Measurements from ENCODE around the gene BEND5.

Gene BEND5

DNA sequence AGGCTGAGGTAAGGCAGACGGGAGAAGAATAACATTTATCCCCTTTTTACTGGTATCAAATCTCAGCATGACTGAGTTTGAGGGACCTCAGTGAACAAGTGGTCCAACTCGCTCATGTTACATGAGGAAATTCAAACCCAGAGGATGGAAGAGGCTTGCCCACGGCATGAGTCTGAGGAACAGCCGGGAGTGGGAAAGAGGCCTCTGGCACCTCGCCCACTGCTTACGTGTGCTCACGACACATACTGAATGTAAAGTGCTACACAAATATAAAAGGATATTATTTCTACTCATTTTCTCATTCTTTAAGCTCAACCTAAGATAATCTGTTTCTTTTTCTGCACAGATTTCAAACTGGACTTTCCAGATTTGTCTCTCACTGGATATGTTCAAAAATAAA, 14.7 kb downstream of the BEND5 start:
- DNase-seq = no peak

DNA sequence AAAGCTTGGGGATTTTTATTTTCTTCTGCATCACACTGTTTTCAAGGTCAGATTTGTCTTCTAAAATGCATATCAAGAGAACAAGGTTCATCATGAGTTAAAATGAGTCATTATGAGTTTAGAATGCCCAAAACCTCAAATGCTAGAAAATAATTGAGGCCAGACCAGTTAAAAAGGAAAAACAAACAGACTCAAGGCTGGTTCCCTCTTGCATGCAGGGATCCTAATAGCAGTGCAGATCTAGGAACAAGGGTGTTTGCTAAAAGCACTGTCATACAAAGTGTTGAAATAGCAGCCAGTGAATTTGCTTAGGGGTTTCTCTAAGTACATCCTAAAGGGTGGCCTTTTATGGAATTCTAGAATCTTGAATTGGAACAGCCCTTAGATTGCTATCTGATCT, 15.3 kb downstream of the BEND5 start:
- DNase-seq = no peak

DNA sequence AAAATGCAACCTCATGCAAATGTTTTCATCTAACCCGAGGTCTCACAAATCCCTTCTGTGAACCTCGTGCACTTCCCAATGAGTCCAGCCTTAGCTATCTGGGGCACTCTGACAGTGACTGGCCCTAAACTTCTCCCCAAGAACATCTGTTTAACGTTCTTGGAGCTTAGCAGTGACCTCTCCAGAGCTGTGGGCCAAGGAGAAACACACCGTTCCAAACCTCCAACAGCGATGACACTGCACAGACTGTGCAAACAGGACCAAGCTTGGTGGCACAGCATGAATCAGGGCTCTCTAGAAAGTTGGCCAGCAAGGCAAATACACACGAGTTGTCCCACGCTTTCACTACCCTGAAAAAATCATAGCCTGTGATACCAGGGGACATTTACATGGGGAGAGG, 15.8 kb downstream of the BEND5 start:
- no peak for DNase-seq

DNA sequence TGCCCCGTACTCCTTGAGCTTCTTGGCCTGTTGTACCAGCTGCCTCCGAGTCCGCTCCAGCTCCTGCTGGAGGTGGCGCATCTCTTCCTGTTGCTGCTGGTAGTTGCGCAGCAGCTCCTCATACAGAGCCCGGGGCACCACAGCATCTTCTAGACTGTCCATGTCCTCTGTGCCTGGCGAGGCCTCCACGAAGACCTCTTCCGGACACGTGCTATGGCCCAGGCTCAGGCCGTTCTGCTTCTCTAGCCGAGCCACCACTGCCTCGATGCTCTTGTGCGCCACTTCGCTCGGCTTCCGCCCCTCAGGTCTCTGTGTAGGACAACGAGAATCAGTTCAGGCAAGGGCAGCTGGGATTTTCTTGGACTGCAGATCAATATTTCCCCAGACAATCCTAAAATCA, 17.7 kb downstream of the BEND5 start:
- DNase-seq = no peak

DNA sequence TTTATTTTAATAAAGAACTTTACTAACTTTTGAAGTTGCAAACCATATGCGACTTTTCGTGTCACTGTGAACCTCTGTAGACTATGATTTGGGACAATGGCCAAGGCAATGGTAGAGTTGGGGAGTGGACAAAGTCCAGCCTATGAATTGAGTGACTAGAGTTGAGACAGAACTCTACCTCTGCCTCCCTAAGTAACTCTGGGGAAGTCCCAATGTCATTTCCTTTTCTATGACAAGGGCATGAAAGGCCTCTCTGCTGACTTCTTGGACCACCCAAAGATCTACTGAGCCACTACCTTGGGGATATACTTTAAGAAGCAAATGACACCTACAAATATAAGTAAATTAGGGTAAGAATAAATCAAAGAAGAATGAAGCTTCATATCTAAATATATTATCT, 19.3 kb downstream of the BEND5 start:
- DNase-seq = no peak

DNA sequence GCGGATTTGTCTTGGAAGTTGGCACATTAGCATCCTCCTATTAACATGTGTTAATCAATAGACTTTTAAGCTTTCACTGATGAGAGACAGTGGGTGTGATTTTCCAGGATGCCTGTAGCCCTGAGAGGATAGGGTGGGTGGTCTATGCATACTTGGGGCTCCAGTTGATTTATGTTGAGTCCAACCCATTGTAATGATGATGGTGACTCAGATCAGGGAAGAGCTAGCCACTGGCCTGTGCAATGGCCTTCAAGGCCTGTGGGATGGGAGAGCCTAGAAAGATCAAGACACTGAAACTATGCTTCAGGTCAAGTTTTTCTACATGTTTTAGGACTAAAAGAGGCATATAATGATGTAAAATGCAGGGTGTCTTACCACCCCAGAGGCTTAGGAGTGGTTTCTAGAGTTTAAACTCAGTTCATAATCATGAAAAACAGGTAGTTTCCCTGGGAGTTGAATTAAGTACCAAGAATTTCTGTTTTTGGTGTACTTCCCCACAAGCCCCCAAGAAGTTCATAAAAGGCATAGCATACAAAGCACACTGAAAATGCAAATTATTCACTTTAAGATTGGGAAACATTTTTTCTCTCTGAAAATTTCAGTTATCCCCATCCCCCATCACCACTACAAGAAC, 19.9 kb downstream of the BEND5 start:
- no peak for DNase-seq

DNA sequence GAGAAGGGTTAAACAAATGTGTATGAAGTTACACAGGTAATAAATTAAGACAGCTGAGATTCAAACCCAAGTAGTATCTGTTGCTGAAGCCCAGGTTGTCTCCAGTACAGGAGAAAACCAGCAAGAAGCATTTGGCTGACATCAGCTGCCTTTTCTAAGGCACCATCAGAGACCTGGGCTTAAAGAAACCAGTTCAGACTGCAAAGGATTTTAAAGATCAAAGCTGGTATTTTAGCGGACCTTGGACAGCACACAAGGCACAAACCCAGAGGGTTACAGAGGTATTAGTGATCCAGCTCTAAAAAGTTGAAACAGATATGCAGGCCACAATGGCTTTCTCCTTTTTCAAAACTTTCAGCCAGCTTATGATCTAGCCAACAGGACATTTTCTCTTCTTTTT, 23.4 kb downstream of the BEND5 start:
- DNase-seq = no peak

DNA sequence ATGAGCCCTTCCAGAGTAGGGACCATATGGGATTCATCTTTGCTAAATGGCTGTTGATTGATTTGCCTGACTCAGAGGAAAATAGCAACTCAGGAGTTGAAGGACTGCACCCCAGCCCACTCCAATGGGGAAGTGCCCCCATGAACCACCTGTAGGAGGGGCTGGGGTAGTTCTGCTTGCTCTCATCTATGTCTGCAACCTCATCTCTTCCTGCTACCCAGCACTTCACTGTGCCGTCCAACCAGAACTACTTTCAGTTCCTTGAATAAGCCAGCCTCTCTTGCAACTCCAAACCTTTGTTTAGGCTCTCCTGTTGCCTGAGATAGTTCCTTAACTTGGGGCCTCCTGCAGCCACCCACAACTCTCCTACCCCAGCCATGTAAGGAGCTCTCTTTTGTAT, 26.6 kb downstream of the BEND5 start:
- no peak for DNase-seq

DNA sequence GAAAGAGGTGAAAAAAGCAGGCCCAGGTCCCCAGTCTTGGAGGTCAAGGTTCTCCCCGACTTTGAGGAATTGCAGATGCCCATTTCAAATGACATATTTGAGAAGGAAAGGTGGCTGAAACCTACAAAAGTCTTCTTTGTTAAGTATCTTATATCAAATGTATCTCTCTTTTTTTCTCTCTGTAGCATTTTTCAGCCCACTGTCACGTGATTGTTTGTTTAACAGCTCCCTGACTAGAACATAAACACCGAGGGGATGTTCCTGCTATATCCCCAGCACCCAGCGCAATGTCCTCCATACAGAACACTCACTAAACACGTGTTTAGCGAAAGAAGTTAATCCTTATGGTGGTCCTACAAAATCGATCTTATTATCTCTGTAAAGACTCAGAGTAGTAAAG, 27.6 kb downstream of the BEND5 start:
- no peak for DNase-seq

DNA sequence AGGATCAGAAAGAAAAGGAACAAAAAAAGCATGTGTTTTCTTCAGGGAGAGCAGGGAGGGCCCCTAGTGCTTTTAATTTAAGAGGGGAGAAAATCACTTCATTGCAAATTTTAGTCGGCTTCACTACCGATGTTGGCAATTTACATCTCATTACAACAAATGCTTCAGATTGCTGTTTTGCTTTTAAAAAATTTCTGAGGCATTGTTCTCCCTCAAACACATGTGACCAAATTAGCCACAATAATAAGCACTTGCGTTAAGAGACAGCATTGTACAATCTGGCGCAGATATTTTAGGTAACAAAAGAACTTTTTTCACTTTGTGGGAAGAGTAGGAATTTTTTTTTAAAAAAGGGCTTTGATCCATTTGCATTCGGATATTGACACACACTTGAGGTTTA, 29.8 kb downstream of the BEND5 start:
- no peak for DNase-seq

DNA sequence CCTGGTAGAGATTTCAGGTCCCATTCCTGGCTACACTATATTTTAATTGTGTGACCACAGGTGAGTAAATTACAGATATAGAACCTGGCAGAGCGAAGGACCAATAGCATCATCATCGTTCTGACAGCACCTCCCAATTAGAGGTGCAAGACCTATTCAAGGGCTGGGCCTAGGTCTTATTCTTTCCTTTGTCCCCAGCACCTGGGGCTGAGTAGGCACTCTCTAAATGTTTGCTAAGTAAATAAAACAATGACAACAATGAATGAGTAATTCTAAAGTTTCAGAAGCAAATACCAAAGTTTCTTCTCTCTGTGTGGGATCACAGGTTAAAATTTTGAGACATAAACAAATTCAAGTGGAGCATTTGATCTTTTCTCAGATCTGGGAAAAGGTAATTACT, 32.7 kb downstream of the BEND5 start:
- DNase-seq = no peak

DNA sequence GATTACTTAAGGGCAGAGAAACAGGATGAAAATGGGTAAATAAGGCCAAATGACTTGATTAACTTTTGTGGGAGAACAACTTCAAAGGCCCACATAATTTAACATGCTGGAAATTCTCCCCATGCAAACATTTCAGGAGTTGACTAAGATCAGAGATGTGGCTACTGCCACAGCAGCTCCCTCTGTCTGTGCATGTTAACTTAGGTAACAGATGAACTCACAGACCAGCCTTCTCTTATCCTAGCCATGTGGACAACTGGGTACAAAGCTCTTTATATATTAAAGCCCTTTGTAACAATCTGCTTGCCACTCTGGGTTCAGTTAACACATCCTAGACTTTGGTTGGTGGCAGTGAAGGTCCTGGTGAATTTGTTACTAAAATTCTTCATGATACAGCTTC, 33.2 kb downstream of the BEND5 start:
- DNase-seq = no peak

DNA sequence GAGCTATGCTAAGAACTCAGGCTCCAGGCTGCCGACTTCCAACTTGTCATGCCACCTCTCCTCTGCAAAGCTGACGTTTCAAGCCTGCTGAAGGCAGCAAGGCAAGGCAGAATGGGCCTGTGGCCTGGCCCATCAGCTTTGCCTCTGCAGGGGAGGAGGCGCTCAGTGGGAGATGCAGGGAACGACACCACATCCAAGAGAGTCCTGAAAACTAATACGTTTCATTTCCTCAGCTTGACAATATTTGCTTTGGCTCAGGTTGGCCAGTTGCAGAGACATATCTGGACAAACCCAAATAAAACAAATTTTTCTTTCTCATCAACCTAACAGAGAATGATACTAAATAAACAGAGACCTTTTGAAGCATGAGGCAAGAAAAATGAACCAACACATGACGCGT, 35.3 kb downstream of the BEND5 start:
- DNase-seq = no peak

DNA sequence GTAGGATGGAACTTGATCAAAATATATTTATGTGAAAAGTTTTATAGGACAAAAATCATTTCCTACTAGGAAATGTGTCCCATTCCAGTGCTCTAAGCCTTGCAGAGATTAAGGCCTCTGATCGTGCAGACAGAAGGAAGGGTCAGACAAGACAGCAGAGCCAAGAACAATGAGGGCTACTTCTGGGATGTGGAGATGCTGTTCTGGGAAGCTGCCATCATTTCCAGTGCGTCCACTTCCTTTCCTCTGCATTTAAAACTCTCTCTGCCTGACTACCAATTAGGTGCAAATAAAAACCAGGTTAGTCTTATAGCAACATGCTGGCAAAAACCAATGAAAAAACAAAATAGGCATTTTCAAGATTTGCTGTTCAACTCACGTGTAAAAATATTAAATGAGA, 36.1 kb downstream of the BEND5 start:
- no peak for DNase-seq

DNA sequence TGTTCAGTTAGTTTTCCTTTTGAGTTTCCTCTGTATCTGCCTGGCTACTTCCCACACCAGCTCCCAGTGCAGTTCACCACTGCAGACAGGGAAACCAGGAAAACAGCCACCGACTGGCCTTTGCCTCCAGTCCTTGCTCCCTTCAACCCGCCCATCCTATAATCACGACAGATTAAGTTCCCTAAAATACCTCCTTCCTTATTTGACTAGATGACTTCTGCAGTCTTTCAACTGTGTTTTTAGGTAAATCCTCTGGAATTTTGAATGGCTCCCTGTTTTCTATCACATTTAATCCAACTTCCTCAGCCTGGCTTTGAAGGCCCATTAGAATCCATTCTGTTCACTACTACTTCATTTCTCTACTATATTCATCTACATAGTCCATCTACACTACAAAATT, 37.6 kb downstream of the BEND5 start:
- DNase-seq = no peak

DNA sequence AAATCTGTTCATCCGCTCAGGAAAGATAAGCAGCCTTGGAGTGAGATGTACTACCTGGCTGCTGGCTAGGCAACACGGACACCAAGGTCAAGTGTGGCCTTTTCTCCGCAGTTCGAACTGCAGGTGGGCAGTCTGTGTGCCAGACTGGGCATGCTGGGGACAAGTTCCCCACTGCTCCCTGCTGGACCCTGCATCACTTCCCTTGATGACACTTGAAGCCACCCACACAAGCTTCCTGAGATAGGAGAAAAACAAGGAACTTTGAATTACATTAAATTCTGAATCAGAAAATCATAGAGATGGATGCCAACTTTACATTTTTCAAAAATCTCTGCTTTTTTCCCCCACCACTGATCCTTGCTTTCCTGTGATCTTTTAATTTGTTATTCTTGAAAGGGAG, 38.3 kb downstream of the BEND5 start:
- no peak for DNase-seq

DNA sequence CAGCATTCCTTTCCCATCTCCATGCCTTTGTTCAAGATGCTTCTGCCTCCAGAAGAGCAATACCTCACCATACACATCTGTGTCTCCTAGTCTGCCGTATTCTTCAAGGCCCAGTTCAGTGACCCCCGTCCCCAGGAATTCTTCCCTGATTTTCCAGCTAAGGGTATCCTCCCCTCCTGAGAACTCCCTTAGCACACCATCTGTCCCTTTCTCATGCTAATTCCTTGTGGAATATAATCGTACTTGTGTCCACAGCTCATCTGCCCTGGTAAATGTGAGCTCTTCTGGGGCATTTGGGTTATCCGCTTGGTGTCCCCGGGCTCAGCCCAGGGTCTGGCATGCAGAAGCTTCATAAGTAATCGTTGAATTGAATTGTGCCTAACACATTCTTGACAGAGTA, 40.9 kb downstream of the BEND5 start:
- DNase-seq = no peak

DNA sequence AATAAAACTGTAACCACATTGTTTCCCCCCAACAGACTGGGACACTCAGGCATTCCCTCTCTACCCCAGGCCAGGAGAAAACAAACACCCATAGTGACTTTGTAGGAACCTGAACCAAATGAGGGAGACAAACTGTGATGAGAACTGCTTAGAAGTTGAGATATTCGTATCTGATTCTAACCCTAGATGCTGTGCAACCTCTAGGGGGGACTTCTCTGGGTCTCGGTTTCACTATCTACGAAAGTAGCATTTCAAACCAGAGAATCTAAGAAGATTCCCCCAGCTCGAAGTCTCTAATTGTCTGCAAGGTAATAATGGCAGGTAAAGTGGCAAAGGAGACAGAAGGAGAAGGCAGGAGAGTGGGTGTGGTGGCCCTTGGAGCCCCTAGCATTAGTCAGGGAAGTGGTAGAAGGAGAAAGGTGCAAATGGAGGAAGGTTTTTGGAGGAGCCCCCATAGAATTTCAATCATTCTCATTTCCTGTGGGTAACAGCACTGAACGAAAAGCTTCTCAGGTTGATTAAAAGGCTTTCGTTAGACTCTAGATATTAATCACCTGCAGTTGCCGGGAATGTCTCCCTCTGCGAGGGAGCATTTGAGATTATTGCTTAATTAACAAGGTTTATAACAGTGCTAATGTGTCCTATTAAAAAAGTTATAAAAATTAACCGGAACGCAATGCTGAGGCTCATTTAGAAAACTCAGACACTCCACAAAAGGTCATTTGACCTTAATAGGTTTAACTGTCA, 46.4 kb downstream of the BEND5 start:
- DNase-seq = no peak

DNA sequence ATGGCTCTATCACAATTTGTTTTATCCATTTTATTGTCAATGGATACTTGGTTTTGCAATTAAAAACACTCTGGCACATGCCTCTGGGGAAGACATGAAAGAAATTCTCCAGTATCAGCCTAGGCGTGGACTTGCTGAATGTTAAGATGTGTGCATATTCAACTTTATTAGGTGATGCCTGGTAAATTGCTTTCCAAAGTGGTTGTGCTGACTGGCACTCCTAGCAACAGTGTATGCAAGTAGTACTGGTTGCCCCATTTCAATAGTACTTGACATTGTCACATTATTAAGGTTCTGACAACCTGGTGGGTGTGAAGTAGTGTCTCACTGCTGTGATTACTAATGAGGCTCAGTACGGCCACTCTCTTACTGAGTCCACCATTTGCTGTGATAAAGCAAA, 48.1 kb downstream of the BEND5 start:
- DNase-seq = no peak

DNA sequence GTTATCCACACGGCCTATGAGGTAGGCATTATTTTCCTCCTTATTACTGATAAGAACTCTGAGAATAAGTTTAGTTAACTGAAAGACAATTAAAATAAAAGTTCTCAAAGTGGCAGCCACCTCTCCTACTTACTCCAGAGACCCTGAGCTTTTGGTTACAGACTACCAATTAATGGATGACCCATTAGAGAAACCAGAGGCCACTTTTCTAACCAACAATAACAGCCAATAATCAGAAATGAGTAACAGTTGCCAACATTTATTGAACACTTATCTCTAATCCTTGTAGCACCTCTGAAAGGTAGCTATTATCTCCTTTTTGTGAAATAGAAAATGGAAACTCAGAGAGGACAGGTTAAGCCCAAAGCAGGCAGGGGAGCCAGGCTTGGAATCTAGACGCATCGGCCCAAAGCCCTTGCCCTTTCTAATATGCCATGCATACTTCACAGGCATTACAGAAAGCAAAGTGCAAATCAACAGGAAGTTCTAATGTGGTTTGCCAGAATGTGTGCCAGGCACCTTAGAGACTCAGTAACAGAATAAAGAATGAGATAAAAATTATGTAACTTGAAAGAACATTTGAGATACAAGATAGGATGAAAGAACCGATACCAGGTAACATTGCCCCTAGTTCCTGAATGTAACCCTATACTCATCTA, 50.0 kb downstream of the BEND5 start:
- DNase-seq = no peak

DNA sequence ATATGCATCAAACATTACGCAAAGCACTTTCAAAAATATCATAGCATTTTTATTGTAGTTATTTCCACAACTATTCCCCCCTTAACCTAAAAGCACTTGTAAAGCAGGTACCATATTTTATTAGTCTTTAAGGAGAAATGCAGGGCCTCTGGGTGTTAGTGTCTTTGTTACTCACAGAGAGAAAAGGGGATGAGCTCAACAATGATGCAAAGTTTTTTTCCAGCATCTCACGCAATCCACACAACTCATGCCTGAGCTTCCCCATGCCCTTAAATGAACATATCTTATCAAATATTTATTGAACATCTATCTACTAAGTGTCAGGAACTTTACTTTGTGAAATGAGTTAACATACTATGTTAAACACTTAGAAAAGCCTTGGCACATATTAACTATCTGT, 50.6 kb downstream of the BEND5 start:
- no peak for DNase-seq

DNA sequence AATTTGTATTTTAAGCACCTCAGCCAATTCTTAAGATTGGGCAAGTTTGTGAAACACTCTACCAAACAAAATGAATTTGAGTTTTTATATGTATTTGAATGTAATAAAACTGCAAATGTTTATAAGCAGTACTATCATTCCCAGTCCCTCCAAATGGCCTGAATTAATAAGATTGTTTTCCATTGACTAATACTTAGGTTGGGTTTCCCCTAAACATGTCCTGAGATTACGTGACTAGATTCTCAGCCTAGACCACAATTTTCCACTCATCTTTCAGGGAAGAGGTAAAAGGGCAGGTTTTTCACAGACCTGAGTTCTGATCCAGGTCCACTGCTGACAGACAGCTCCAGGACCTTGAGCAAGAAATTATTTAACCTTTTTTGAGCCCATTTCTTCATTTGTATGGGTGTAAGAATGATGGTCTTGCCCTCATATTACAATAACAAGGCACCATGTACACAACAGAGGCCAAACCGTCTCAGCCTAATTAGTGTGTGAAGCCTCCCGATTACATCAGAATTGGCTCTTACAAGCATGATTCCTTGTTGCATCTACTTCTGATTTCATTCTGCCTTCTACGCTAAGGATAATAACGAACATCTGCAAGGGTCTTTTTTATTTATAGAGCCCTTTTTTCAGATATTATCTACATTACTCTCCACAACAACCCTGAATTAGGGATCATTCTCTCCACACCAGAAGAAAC, 51.2 kb downstream of the BEND5 start:
- no peak for DNase-seq

DNA sequence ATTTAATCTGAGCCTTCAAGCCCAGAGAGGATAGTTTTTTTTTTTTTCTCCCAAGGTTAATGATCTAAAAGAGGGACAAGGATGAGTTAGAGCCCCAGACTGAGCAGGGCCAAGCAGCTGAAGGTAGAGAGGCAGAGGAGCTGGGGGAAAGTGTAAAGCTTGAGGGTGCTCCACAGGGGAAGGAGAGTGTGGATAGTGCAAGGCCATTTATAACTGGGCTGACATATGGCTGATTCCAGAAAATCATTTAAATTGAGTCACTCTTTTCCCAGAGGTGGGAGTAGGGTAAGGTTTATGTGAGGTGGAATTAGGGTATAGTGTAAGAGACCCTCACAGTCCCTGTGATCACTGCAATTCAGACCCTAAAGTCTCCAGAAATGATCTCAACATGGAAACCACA, 55.8 kb downstream of the BEND5 start:
- DNase-seq = no peak

DNA sequence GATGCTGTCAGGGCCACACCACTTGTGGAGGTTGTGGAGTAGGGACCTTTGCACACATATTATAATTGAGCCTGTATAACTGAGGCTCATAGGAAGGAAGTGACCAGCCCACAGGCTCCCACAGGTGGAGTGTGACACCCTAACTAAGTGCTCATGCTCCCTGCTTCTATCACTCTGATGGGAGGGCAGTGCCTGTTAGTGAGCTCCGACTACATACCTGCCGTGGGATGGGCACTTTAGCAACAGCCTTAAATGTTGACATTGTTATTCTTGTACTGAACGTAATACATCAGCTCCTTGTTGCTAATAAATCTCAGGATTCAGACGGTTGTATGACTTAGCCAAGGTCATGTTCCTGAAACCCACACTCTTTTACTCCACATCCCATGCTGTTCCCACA, 58.0 kb downstream of the BEND5 start:
- no peak for DNase-seq

Data from activated CD4-positive, alpha-beta T cell treated with anti-CD3 and anti-CD28 coated beads for 1 hour (primary cell).